Glomerular endothelial cell (primary cell): ENCODE measurements around the gene EDEM1. TPM values are rescaled to one million over a fixed set of nuclear protein-coding genes. Genes with fewer than 3 reads are reported as not detected.
"Not testable (repeated sequence)": the region's sequence is repeated elsewhere in the genome, so short reads cannot be mapped to it uniquely, and the experiment has no call there.

ENCODE experiments used
- DNase-seq: peaks from one replicate; pipeline ENCODE4 v3.0.0-alpha.2; 2011; ENCODE audit warnings: low read depth, low spot score; ENCODE audit errors: extremely low read depth
- total RNA-seq: library from RNA; depleted of rRNA; stranded (reverse); fragments of >200 nt; gene quantifications from 2 replicates; pipeline ENCODE4 v1.2.3, GENCODE V29; 2015

EDEM1 gene
- 48.8 and 63.4 TPM in 2 replicates for total RNA-seq

GRCh38 chr3:5187156-5187919 is at the start of gene EDEM1:
TSS of gene EDEM1 (plus strand) at chr3:5187707. CDS start at chr3:5187806, 99 bp downstream.
- no peak for DNase-seq

DNA sequence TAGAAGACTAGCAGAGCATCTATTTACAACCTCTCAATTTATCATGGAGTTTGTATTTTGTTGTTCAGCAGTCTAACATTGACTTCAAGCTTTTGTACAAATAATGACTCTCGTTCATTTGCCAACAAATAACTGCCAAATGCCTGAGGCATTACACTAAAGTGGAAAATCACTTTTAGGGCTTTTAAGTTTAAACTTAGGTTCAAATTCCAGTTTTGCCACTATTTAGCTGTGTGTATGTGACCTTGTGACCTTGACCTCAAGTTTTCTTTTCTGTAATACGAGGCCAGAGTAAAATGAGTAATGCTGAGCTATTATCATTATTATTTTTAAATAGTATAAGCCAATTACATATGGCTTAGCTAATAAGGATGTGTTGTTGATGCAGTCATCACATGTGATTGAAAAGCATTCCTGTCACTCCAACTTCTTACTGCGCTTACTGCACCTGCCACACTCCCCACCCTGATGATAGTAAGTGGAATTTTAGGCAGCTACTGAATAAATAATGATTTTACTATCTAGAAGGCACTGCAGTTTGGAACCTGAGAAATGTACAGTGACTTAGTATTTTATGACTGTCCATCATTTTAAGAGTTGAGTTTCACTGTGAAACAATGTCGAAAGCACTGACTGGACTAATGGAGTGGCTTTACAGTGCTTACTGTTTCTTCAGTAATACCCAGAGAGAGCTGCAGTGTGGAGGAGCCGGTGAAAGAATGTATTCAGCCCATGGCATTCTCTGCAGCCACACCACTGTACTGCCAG is 49.1 kb upstream of the EDEM1 start:
- no peak for DNase-seq

DNA sequence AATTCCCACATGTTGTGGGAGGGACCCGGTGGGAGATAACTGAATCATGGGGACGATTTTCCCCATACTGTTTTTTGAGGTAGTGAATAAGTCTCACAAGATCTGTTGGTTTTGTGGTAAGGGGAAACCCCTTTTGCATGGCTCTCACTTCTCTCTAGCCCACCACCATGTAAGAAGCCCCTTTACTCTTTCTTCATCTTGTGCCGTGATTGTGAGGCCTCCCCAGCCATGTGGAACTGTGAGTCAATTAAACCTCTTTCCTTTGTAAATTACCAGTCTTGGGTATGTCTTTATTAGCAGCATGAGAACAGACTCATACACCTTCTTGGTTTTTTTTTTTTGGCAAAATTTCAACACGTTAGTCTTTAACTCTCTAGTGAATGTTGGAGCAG is 47.3 kb upstream of the EDEM1 start:
- DNase-seq = no peak

GRCh38 chr3:5140839-5141238 is 46.7 kb upstream of the EDEM1 start:
- no peak for DNase-seq

- no peak for DNase-seq
These were observed 45.7 kb upstream of the EDEM1 start for GRCh38 chr3:5141760-5142159.

DNA sequence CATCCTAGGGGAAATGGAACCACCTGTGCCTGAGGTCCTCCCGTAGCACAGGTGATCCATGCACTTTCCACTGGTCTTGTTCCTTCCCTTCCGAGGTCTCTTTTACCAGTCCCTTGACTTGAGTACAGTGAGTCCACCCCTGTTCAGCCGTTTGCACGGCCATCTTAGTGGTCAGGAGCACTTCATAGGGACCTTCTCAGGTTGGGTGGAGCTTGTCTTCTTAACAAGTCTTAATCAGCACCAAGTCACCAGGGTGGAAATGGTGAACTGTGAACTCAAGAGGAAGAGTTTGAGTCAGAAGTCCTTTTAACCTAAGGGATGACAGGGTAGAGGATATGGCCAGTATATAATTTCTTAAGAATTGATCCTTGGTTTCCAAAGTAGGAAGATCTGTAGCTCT is 44.0 kb upstream of the EDEM1 start:
- no peak for DNase-seq

GRCh38 chr3:5144316-5144994 is 43.1 kb upstream of the EDEM1 start:
- no peak for DNase-seq

DNA sequence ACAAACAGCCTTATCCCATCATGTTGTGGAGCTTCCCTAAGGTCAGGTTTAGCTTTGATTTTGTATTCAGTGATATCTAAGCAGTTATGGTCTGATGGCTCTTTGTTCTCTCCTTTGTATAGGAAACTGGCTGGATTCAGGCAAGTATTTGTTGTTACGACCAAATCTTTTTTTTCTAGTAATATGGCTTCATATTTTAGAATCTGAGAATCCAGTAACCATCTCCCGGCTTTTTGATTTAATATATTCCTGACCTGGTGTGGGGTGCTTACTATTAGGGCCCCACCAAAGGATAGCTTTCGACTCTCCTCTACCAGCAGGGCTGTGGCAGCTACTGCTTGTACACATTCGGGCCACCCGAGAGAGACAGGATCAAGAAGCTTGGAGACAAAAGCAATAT is 42.4 kb upstream of the EDEM1 start:
- DNase-seq = no peak

- not testable (repeated sequence) for DNase-seq
These were observed 40.4 kb upstream of the EDEM1 start for GRCh38 chr3:5147152-5147551.

DNA sequence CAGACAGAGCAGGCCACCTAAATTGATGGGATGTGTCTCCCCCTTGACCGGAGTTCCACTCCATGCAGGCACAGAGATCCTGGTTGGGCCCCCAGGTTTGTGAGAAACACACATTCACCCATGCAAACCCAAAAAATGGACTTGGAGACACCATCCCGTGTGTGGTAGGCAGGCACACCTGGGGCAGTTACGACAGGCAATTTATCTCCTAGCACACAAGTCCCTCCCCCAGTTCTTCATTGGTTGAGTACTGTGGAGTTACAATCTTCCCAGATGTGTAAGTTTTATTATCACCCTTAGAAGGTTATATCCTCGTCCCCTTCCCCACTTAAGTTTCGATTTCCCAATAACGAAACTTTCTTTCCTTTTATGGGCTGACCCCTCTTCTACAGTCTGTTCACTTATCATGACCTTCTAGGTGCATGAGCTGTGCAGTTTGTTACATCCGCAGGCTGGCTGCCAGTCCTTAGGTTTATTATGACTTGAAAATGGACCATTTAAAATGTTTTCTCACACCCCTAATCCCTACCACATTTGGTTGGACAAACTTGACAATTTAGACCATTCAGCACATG is 38.1 kb upstream of the EDEM1 start:
- no peak for DNase-seq

- no peak for DNase-seq
These were observed 35.9 kb upstream of the EDEM1 start for GRCh38 chr3:5151586-5151985.

DNA sequence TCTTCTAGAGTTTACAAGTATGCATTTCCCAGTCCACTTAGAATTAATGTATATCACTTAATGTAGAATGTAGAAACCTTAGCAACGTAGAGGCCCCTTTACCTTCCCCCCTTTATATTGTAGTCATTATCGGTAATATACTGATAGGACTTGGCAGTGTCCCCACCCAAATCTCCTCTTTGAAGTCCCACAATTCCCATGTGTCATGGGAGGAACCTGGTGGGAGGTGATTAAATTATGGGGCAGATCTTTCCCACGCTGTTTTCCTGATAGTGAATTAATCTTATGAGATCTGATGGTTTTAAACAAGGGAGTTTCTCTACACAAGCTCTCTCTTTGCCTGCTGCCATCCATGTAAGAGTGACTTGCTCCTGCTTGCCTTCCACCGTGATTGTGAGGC is 34.4 kb upstream of the EDEM1 start:
- no peak for DNase-seq

GRCh38 chr3:5155241-5155640 is 32.3 kb upstream of the EDEM1 start:
- no peak for DNase-seq

GRCh38 chr3:5160321-5160720 is 27.2 kb upstream of the EDEM1 start:
- no peak for DNase-seq

DNA sequence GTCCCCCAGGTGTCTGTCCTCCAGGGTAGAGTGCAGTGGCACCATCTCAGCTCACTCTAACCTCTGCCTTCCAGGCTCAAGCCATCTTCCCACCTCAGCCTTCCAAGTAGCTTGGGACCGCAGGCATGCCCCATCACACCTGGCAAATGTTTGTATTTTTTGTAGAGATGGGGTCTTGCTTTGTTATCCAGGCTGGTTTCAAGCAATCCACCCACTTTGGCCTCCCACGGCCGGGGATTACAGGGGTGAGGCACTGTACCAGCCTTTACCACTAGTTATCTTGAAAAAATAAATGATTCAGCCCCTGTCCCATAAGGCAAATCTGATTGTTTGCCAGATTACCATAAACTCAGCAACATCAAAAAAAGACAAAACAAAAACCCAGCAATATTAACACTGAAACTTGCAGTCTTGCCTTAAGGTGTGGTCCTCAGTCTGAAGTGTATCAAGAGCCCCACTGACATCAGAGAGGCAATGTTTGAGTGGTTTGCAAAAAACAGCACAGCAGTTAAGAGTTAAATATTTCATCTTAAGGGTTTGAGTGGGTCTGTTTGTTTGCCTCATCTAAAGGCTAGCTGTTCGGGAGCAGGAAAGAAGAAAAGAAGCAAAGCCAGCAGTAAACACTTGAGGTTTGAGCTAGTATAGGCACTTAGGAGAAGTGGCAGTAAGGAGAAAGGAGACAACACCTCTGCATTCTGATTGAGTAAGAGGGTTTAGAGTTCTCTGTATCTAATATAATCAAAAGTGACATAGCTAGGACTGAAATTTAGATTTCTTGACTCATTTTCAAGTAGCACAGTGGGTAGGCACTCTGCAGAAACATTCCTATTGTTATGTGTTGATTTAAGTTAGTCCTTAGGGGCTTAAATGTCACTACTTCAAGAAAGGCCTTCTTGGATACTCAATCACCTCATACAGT is 26.3 kb upstream of the EDEM1 start:
- DNase-seq = no peak

DNA sequence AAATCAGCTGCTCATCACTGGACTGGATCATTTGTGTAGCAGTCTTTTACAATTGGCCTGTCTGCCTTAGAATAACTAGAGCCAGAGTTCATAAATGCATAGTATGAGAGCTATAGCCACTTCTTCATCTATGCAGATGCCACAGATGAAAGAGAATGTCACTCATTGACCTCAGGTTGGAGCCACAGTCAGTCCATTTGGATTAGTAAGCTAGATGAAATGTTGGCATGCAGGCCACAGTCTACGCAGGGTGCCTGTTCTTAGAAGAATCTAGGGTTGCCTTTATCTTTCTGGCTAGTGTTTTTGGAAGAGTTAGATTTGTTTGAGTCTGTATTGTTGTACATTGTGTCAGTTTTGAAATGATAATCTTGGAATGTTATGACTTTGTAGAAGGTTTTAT is 25.4 kb upstream of the EDEM1 start:
- DNase-seq = no peak

GRCh38 chr3:5165698-5166097 is 21.8 kb upstream of the EDEM1 start:
- no peak for DNase-seq

- no peak for DNase-seq
These were observed 20.7 kb upstream of the EDEM1 start for GRCh38 chr3:5166846-5167245.

- DNase-seq = no peak
These were observed 19.4 kb upstream of the EDEM1 start for GRCh38 chr3:5168110-5168509.

GRCh38 chr3:5169807-5170206 is 17.7 kb upstream of the EDEM1 start:
- DNase-seq = no peak
